Muscle of leg (tissue), 16 donors: ENCODE data around the gene PEX11A. TPM values are rescaled to one million over a fixed set of nuclear protein-coding genes. Genes with fewer than 3 reads are reported as not detected.

Experiments
- DNase-seq: peaks from one replicate; pipeline ENCODE4 v3.0.0; 2013
- H3K27ac ChIP-seq: one replicate; pipeline ENCODE4 v1.5.1; 2013; ENCODE audit warnings: mild to moderate bottlenecking, low read length, control low read depth
- H3K27me3 ChIP-seq: one replicate; pipeline ENCODE4 v1.6.1; 2013; ENCODE audit warnings: low read length; ENCODE audit not compliant: control insufficient read depth, insufficient read depth
- H3K36me3 ChIP-seq: one replicate; pipeline ENCODE4 v1.6.1; 2013; ENCODE audit warnings: low read length; ENCODE audit not compliant: control insufficient read depth, insufficient read depth
- H3K4me1 ChIP-seq: one replicate; pipeline ENCODE4 v1.6.1; 2013; ENCODE audit warnings: low read length; ENCODE audit not compliant: control insufficient read depth, insufficient read depth
- H3K4me3 ChIP-seq: one replicate; pipeline ENCODE4 v1.5.1; 2013; ENCODE audit warnings: low read length, control low read depth
- H3K9me3 ChIP-seq: replicated peaks from 2 replicates; pipeline ENCODE4 v1.6.1; 2013; ENCODE audit warnings: low read depth, low read length; ENCODE audit not compliant: control insufficient read depth
- WGBS: methylation state at CpG from one replicate; pipeline ENCODE4 v1.1.5; 2013; ENCODE audit warnings: missing lambda C conversion rate; ENCODE audit not compliant: insufficient coverage; 5-methylcytosine and 5-hydroxymethylcytosine counted together
- long read RNA-seq, 11 donors: transcript quantifications; one replicate each; lab custom pipeline, GENCODE V29; 2026
- polyA plus RNA-seq, 8 donors: library from polyadenylated mRNA; unstranded; fragments of 120-200 nt; gene quantifications; one replicate each; pipeline versions ENCODE4 v1.2.1 to v1.2.3, GENCODE V29; 2013; ENCODE audit warnings: inconsistent platforms in 1 of 8, low replicate concordance in 1 of 8; ENCODE audit not compliant: insufficient read length in 8 of 8, insufficient read depth in 1 of 8
- total RNA-seq: library from RNA; stranded (reverse); fragments of 120-200 nt; gene quantifications from one replicate; pipeline ENCODE4 v1.2.4, GENCODE V29; 2013

Gene PEX11A
- total RNA-seq (7.1 TPM), polyA plus RNA-seq (1 to 10 TPM; 4.7 to 6.4 (median 5.4) TPM)
- long read RNA-seq, donor 1, partial matches to known transcripts: 0 of 1 reads
- long read RNA-seq, donor 1, other reads (novel, unspliced or antisense): 0 of 1 reads
- long read RNA-seq, donor 2: 0 reads
- long read RNA-seq, donor 3, partial matches to known transcripts: 0 of 2 reads
- long read RNA-seq, donor 3, other reads (novel, unspliced or antisense): 0 of 2 reads
- long read RNA-seq, donor 4, partial matches to known transcripts: 0 of 1 reads
- long read RNA-seq, donor 4, other reads (novel, unspliced or antisense): 0 of 1 reads
- long read RNA-seq, donor 5, partial matches to known transcripts: 0 of 1 reads
- long read RNA-seq, donor 5, other reads (novel, unspliced or antisense): 0 of 1 reads
- long read RNA-seq, donor 6, partial matches to known transcripts: 0 of 4 reads
- long read RNA-seq, donor 6, other reads (novel, unspliced or antisense): 0 of 4 reads
- long read RNA-seq, donor 7, partial matches to known transcripts: 0 of 4 reads
- long read RNA-seq, donor 7, other reads (novel, unspliced or antisense): 0 of 4 reads
- long read RNA-seq, donor 8, partial matches to known transcripts: 0 of 1 reads
- long read RNA-seq, donor 8, other reads (novel, unspliced or antisense): 0 of 1 reads
- long read RNA-seq, donor 9, partial matches to known transcripts: 0 of 2 reads
- long read RNA-seq, donor 9, other reads (novel, unspliced or antisense): 0 of 2 reads
- long read RNA-seq, donor 10, partial matches to known transcripts: 0 of 1 reads
- long read RNA-seq, donor 10, other reads (novel, unspliced or antisense): 0 of 1 reads
- long read RNA-seq, donor 11: 0 reads

GRCh38 chr15:89690276-89691218 is at the start of gene PEX11A, which contains the start of gene WDR93:
PEX11A (minus strand) TSS chr15:89690754; CDS start chr15:89690632, 122 bp downstream.
WDR93 (plus strand) TSS chr15:89690811; CDS start chr15:89701747, 10,936 bp downstream.
- Histone ChIP-seq H3K36me3 (no peaks in the 10 kb centered on the region), H3K27me3 (peaks cover 4% of the 10 kb centered on the region), H3K27ac (no peak within 1 kb of the TSS), H3K9me3 (no peaks in the 10 kb centered on the region), H3K4me3 (peak within 1 kb of the TSS; percentile 63), H3K4me1 (peaks cover 6% of the 10 kb centered on the region)
- DNase-seq: peak; percentile 83
- 3% methylated on average over 36 of the region's 60 CpGs for WGBS

GRCh38 chr15:89740137-89740536 is 49.6 kb upstream of the PEX11A start:
- Histone ChIP-seq H3K27ac (no peak overlapping the region), H3K27me3 (peaks cover 9% of the 10 kb centered on the region), H3K36me3 (no peaks in the 10 kb centered on the region), H3K4me1 (peaks cover 6% of the 10 kb centered on the region), H3K4me3 (no peak overlapping the region), H3K9me3 (no peaks in the 10 kb centered on the region)
- 0% methylated on average over 4 of the region's 8 CpGs for WGBS
- peak; percentile 81 for DNase-seq

- H3K36me3 ChIP-seq: no peaks in the 10 kb centered on the region
Observed at GRCh38 chr15:89735773-89736172, 45.2 kb upstream of the PEX11A start.

GRCh38 chr15:89732451-89733172 is 42.1 kb upstream of the PEX11A start:
- peaks cover 6% of the 10 kb centered on the region for H3K4me1 ChIP-seq
- peak; percentile 49 for DNase-seq
- H3K27ac ChIP-seq: no peak overlapping the region
- WGBS: 38% methylated on average over 7 of the region's 8 CpGs
- H3K27me3 ChIP-seq: peaks cover 5% of the 10 kb centered on the region
- no peaks in the 10 kb centered on the region for H3K36me3 ChIP-seq
- no peak overlapping the region for H3K4me3 ChIP-seq
- H3K9me3 ChIP-seq: no peaks in the 10 kb centered on the region

More at GRCh38 chr15:89735773-89736172, 45.2 kb upstream of the PEX11A start:
- 58% methylated on average over 4 of the region's 4 CpGs for WGBS
- peaks cover 5% of the 10 kb centered on the region for H3K27me3 ChIP-seq
- no peaks in the 10 kb centered on the region for H3K9me3 ChIP-seq
- no peak overlapping the region for H3K27ac ChIP-seq
- no peak for DNase-seq
- H3K4me3 ChIP-seq: no peak overlapping the region
- H3K4me1 ChIP-seq: peaks cover 6% of the 10 kb centered on the region

GRCh38 chr15:89731275-89731674 is 40.7 kb upstream of the PEX11A start:
- 100% methylated on average over 1 of the region's 5 CpGs for WGBS

GRCh38 chr15:89728254-89728653 is 37.7 kb upstream of the PEX11A start:
- no peak overlapping the region for H3K4me3 ChIP-seq
- WGBS: 20% methylated on average over 1 of the region's 2 CpGs
- peaks cover 2% of the 10 kb centered on the region for H3K27me3 ChIP-seq
- no peak overlapping the region for H3K27ac ChIP-seq
- no peaks in the 10 kb centered on the region for H3K36me3 ChIP-seq
- peaks cover 8% of the 10 kb centered on the region for H3K9me3 ChIP-seq
- H3K4me1 ChIP-seq: no peaks in the 10 kb centered on the region
- DNase-seq: no peak

More at GRCh38 chr15:89731275-89731674, 40.7 kb upstream of the PEX11A start:
- Histone ChIP-seq H3K36me3 (no peaks in the 10 kb centered on the region), H3K4me3 (no peak overlapping the region), H3K27ac (no peak overlapping the region), H3K4me1 (no peaks in the 10 kb centered on the region), H3K27me3 (peaks cover 7% of the 10 kb centered on the region), H3K9me3 (no peaks in the 10 kb centered on the region)
- no peak for DNase-seq

GRCh38 chr15:89725064-89725463 is 34.5 kb upstream of the PEX11A start:
- H3K4me3 ChIP-seq: no peak overlapping the region
- peaks cover 8% of the 10 kb centered on the region for H3K27me3 ChIP-seq
- peaks cover 8% of the 10 kb centered on the region for H3K9me3 ChIP-seq
- H3K27ac ChIP-seq: no peak overlapping the region
- WGBS: no CpG with 5 or more reads among the region's 1 CpG
- DNase-seq: no peak
- no peaks in the 10 kb centered on the region for H3K36me3 ChIP-seq
- H3K4me1 ChIP-seq: no peaks in the 10 kb centered on the region

GRCh38 chr15:89724621-89725020 is 34.1 kb upstream of the PEX11A start:
- no peak for DNase-seq
- no peak overlapping the region for H3K4me3 ChIP-seq
- peaks cover 8% of the 10 kb centered on the region for H3K9me3 ChIP-seq
- no peaks in the 10 kb centered on the region for H3K4me1 ChIP-seq
- H3K27ac ChIP-seq: no peak overlapping the region
- H3K36me3 ChIP-seq: no peaks in the 10 kb centered on the region
- H3K27me3 ChIP-seq: peaks cover 8% of the 10 kb centered on the region
- no CpG with 5 or more reads among the region's 1 CpG for WGBS

GRCh38 chr15:89723031-89723430 is 32.5 kb upstream of the PEX11A start:
- Histone ChIP-seq H3K27me3 (peaks cover 8% of the 10 kb centered on the region), H3K27ac (no peak overlapping the region), H3K4me1 (no peaks in the 10 kb centered on the region), H3K36me3 (no peaks in the 10 kb centered on the region), H3K9me3 (peaks cover 8% of the 10 kb centered on the region), H3K4me3 (no peak overlapping the region)
- WGBS: 100% methylated on average over 1 of the region's 3 CpGs
- DNase-seq: no peak
